B cell (primary cell): Measurements from ENCODE around the gene PIGQ. TPM values are rescaled to one million over a fixed set of nuclear protein-coding genes. Genes with fewer than 3 reads are reported as not detected.

Experiments
- ATAC-seq: fragments of 200-7000 bp; cut with Tn5 transposase; one replicate; pipeline ENCODE4 v1.10.0; 2021; ENCODE audit warnings: low read depth, mild to moderate bottlenecking, moderate number of reproducible peaks, moderate library complexity
- CTCF ChIA-PET: fragments of 350-600 bp; sonication (Branson Sonifier 250); formaldehyde crosslinking; loops from one replicate; lab custom pipeline; 2021; ENCODE audit warnings: antibody characterized with exemption, inconsistent platforms; lab: Charles Lee
- POLR2A ChIA-PET: fragments of 350-600 bp; sonication (Branson Sonifier 250); formaldehyde crosslinking; loops from one replicate; lab custom pipeline; 2021; ENCODE audit warnings: antibody characterized with exemption; lab: Charles Lee
- DNase-seq: peaks from one replicate; pipeline ENCODE4 v3.0.0; 2013
- H2AFZ ChIP-seq: 2 replicates; pipeline ENCODE4 v1.6.1; 2012; ENCODE audit warnings: mild to moderate bottlenecking, low read depth, low read length; ENCODE audit not compliant: insufficient read depth, poor library complexity, severe bottlenecking
- H3K27ac ChIP-seq, 2 donors: 1 replicate in 1 of 2; 2 replicates in 1 of 2; pipeline ENCODE4 v1.5.1; 2012 to 2013; ENCODE audit warnings: low read length in 2 of 2, mild to moderate bottlenecking in 2 of 2, moderate library complexity in 1 of 2
- H3K27me3 ChIP-seq, 4 experiments: fragments of 200-600 bp in 1 of 4; sonication (generic) in 1 of 4; replicated peaks in 1 of 4; 1 replicate in 2 of 4; 2 replicates in 2 of 4; pipeline versions ENCODE4 v1.6.1 to v1.7.0; 2013 to 2016; ENCODE audit warnings: low read length in 3 of 4, mild to moderate bottlenecking in 2 of 4, mixed read lengths in 1 of 4, moderate library complexity in 1 of 4; ENCODE audit not compliant: insufficient read depth in 4 of 4, control insufficient read depth in 3 of 4; ENCODE audit errors: control extremely low read depth in 1 of 4
- H3K36me3 ChIP-seq, 2 experiments: replicated peaks in 1 of 2; 1 replicate in 1 of 2; 2 replicates in 1 of 2; pipeline versions ENCODE4 v1.6.1 to v1.7.1; 2013; ENCODE audit warnings: low read length in 1 of 2; ENCODE audit not compliant: insufficient read depth in 2 of 2, control insufficient read depth in 1 of 2; ENCODE audit errors: control extremely low read depth in 1 of 2, extremely low read depth in 1 of 2
- H3K4me1 ChIP-seq, 2 donors: fragments of 200-600 bp in 1 of 2; sonication (generic) in 1 of 2; 1 replicate in 1 of 2; 2 replicates in 1 of 2; pipeline versions ENCODE4 v1.5.1 to v1.6.1; 2013 to 2017; ENCODE audit warnings: low read length in 2 of 2; ENCODE audit not compliant: control insufficient read depth in 2 of 2, insufficient read depth in 2 of 2
- H3K4me2 ChIP-seq: replicated peaks from 2 replicates; pipeline ENCODE3; 2012; ENCODE audit warnings: mild to moderate bottlenecking, low read depth, low read length; ENCODE audit not compliant: poor library complexity, severe bottlenecking
- H3K4me3 ChIP-seq, 5 experiments: fragments of 200-600 bp in 1 of 5; sonication (generic) in 1 of 5; 1 replicate in 3 of 5; 2 replicates in 2 of 5; pipeline versions ENCODE4 v1.5.1 to v1.7.0; 2011 to 2016; ENCODE audit warnings: low read length in 4 of 5, mild to moderate bottlenecking in 4 of 5, low read depth in 2 of 5, control low read depth in 1 of 5, moderate library complexity in 1 of 5; ENCODE audit not compliant: insufficient read depth in 1 of 5; ENCODE audit errors: control extremely low read depth in 1 of 5, extremely low read depth in 1 of 5
- H3K79me2 ChIP-seq: fragments of 200-600 bp; sonication (generic); one replicate; pipeline ENCODE4 v1.6.0; 2016; ENCODE audit warnings: low read length; ENCODE audit not compliant: control insufficient read depth, insufficient read depth
- H3K9ac ChIP-seq: fragments of 200-600 bp; sonication (generic); 2 replicates; pipeline ENCODE4 v1.6.1; 2017; ENCODE audit warnings: mild to moderate bottlenecking, low read length, moderate library complexity
- H3K9me3 ChIP-seq, 3 donors: one replicate each; pipeline versions ENCODE4 v1.6.1 to v1.7.1; 2013; ENCODE audit warnings: low read length in 2 of 3; ENCODE audit not compliant: control insufficient read depth in 2 of 3, insufficient read depth in 1 of 3; ENCODE audit errors: control extremely low read depth in 1 of 3
- H4K20me1 ChIP-seq: 2 replicates; pipeline ENCODE4 v1.6.0; 2012; ENCODE audit warnings: mild to moderate bottlenecking, low read length; ENCODE audit not compliant: insufficient read depth, control insufficient read depth, poor library complexity, severe bottlenecking
- H3K27ac Mint-ChIP-seq: one replicate; pipeline ENCODE4 v1.8.0; 2021; ENCODE audit warnings: mixed read lengths
- H3K27me3 Mint-ChIP-seq: one replicate; pipeline ENCODE4 v1.8.0; 2021; ENCODE audit warnings: mixed read lengths
- H3K4me1 Mint-ChIP-seq: one replicate; pipeline ENCODE4 v1.8.0; 2021; ENCODE audit warnings: mixed read lengths
- H3K4me3 Mint-ChIP-seq: one replicate; pipeline ENCODE4 v1.8.0; 2021; ENCODE audit warnings: mixed read lengths
- H3K9me3 Mint-ChIP-seq: one replicate; pipeline ENCODE4 v1.8.0; 2022; ENCODE audit warnings: mixed read lengths; ENCODE audit not compliant: insufficient read depth
- EZH2 ChIP-seq: IDR thresholded peaks from 2 replicates; pipeline ENCODE4 v1.6.1; 2012; ENCODE audit warnings: borderline replicate concordance, low read depth, mild to moderate bottlenecking, moderate library complexity, low read length; ENCODE audit not compliant: insufficient read depth, poor library complexity, severe bottlenecking
- WGBS: methylation state at CpG from one replicate; pipeline ENCODE4 v1.1.5; 2013; ENCODE audit warnings: missing lambda C conversion rate; ENCODE audit not compliant: insufficient coverage; 5-methylcytosine and 5-hydroxymethylcytosine counted together
- intact Hi-C: fragments of 100-400 bp; cut with micrococcal nuclease; formaldehyde crosslinking; loops from one replicate; pipeline ENCODE4 v1.10.0; 2022
- polyA plus RNA-seq: library from polyadenylated mRNA; depleted of rRNA; stranded (reverse); fragments of >200 nt; gene quantifications from 2 replicates; pipeline ENCODE4 v1.2.3, GENCODE V29; 2012
- total RNA-seq, 2 donors: library from RNA; stranded (reverse); fragments of 120-200 nt in 1 of 2; gene quantifications; 1 replicate in 1 of 2; 2 replicates in 1 of 2; pipeline versions ENCODE4 v1.2.3 to v1.2.4, GENCODE V29; 2013 to 2022
- TF ChIP-seq, protein P1 (sequence below): fragments of 200-600 bp; IDR thresholded peaks from one replicate; pipeline ENCODE4 v1.8.0; 2022; ENCODE audit warnings: antibody characterized with exemption, mild to moderate bottlenecking

PIGQ gene
- total and polyA plus RNA-seq, 2 donors (not counting 1 experiment from before 2014, with no cell fraction given), result 56.9 to 68.5 TPM

DNA sequence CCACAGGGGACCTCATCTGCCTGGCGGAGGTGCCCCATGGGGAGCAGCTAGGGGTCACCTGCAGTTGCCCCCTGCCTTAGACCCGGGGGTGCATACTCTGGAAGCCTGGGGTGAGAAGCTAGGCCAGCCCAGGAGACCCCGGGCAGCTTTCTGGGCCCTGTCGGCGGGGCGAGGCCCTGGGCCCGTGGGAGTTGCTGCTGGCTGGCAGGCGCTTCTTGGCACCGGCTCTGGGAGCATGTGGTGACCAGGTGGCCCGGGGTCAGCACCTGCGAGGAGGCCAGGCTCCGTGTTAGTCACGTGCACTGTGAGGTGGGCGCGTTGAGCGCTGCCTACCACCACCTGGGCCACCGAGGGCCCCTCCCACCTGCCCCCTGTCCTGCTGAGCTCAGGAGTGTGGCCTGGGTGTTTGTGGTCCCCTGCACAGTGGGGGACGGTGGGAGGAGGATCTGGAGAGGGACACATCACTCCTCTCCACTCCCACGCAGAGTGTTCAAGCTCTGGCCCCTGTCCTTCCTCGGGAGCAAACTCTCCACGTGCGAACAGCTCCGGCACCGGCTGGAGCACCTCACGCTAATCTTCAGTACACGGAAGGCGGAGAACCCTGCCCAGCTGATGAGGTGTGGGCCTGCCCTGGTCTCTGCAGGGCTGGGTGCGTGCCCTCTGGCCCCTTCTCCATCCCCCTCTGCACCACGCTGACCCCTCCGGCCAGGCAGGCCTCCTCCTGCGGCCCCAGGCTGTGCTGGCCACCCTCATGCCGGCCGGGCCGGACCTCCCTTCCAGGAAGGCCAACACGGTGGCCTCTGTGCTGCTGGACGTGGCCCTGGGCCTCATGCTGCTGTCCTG is 5.8 kb downstream of the PIGQ start:
- TF ChIP-seq, protein P1, sequence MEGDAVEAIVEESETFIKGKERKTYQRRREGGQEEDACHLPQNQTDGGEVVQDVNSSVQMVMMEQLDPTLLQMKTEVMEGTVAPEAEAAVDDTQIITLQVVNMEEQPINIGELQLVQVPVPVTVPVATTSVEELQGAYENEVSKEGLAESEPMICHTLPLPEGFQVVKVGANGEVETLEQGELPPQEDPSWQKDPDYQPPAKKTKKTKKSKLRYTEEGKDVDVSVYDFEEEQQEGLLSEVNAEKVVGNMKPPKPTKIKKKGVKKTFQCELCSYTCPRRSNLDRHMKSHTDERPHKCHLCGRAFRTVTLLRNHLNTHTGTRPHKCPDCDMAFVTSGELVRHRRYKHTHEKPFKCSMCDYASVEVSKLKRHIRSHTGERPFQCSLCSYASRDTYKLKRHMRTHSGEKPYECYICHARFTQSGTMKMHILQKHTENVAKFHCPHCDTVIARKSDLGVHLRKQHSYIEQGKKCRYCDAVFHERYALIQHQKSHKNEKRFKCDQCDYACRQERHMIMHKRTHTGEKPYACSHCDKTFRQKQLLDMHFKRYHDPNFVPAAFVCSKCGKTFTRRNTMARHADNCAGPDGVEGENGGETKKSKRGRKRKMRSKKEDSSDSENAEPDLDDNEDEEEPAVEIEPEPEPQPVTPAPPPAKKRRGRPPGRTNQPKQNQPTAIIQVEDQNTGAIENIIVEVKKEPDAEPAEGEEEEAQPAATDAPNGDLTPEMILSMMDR, result no peak
- TF ChIP-seq EZH2, result no peak
- H3K9ac ChIP-seq, result no peak overlapping the region
- H3K27me3 ChIP-seq, result no peaks in the 10 kb centered on the region
- intact Hi-C loops, result no loop called here
- POLR2A ChIA-PET, result no interaction called here
- H3K4me2 ChIP-seq, result no peak overlapping the region
- no peak overlapping the region for H3K4me3 Mint-ChIP-seq
- H3K79me2 ChIP-seq, result peaks cover 3% of the 10 kb centered on the region
- WGBS, result 93% methylated on average over 33 of the region's 36 CpGs
- H3K9me3 ChIP-seq, result no peaks in the 10 kb centered on the region
- H3K27ac Mint-ChIP-seq, result no peak overlapping the region
- DNase-seq (no peak), ATAC-seq (no peak)
- peaks cover 5 to 13% of the 10 kb centered on the region in 2 donors for H3K4me1 ChIP-seq
- CTCF ChIA-PET, result no interaction called here
- H3K4me3 ChIP-seq, result no peak overlapping the region
- no peaks in the 10 kb centered on the region for H3K9me3 Mint-ChIP-seq
- H3K36me3 ChIP-seq, result peaks cover 0 to 5% of the 10 kb centered on the region in 2 experiments
- no peaks in the 10 kb centered on the region for H4K20me1 ChIP-seq
- H3K27ac ChIP-seq, result no peak overlapping the region
- H3K4me1 Mint-ChIP-seq, result peaks cover 17% of the 10 kb centered on the region
- no peaks in the 10 kb centered on the region for H3K27me3 Mint-ChIP-seq
- no peak overlapping the region for H2AFZ ChIP-seq

DNA sequence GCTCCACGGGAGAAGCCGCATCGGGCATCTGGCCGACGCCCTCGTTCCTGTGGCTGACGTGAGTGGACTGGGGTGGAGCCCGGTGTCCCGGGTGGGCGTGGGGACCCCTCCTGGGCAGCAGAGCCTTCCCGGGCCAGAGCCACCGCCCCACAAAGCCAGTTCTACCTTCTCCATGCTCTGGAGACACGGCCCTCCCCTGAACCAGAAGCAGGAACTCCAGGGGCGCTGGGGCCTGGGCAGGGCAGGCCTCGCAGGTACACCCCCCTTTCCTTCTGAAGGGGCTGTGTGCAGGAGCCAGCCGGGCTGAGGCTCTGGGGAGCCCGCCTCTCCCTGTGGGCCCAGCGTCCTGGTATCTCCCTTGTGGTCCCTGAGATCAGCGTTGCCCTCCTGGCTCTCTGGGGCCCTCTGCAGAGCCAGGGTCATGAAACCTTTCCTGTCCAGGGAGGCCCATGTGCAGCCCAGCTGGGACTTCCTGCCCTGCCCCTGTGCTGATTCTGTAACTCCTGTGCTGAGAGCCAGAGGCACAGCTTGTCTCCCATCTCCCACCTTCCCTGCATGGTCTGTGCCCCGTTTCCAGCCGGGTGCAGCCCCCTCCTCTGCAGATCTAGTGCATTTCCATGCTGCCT is 6.5 kb downstream of the PIGQ start:
- intact Hi-C loops, result no loop called here
- Mint-ChIP-seq H3K4me1 (peaks cover 10% of the 10 kb centered on the region), H3K9me3 (no peaks in the 10 kb centered on the region), H3K4me3 (no peak overlapping the region), H3K27me3 (no peaks in the 10 kb centered on the region), H3K27ac (no peak overlapping the region)
- Histone ChIP-seq H3K9me3 (no peaks in the 10 kb centered on the region), H3K4me3 (no peak overlapping the region), H3K36me3 (peaks cover 0 to 5% of the 10 kb centered on the region in 2 experiments), H3K4me2 (no peak overlapping the region), H3K79me2 (no peaks in the 10 kb centered on the region), H4K20me1 (no peaks in the 10 kb centered on the region), H3K4me1 (peaks cover 0 to 8% of the 10 kb centered on the region in 2 donors), H3K9ac (no peak overlapping the region), H2AFZ (no peak overlapping the region), H3K27ac (no peak overlapping the region), H3K27me3 (no peaks in the 10 kb centered on the region)
- TF ChIP-seq, protein P1, result no peak
- no peak for TF ChIP-seq EZH2
- DNase-seq (no peak), ATAC-seq (no peak)
- ChIA-PET POLR2A (no interaction called here), CTCF (interaction anchor here (0.8 to 1.2 kb wide), 3 partner anchors 17 to 184 kb away, joined by 3 to 4 read pairs (median 3); no protein-coding TSS in a partner anchor)
- 78% methylated on average over 18 of the region's 21 CpGs for WGBS
